DOHH2 (cell line): ENCODE measurements around the gene SLC9A5.

Source experiments
- H3F3A ChIP-seq: fragments of 200-600 bp; sonication (generic), shearing (Covaris generic); 2 replicates; pipeline ENCODE4 v1.6.0; 2016; ENCODE audit warnings: antibody characterized with exemption, mild to moderate bottlenecking; ENCODE audit not compliant: control insufficient read depth, insufficient read depth
- H3K27ac ChIP-seq: fragments of 200-600 bp; sonication (generic); 2 replicates; pipeline ENCODE4 v1.5.1; 2014; ENCODE audit warnings: low read depth, mild to moderate bottlenecking, low read length, moderate library complexity
- H3K27me3 ChIP-seq: fragments of 200-600 bp; sonication (generic); 2 replicates; pipeline ENCODE4 v1.6.1; 2014; ENCODE audit warnings: mild to moderate bottlenecking, low read length, mixed read lengths; ENCODE audit not compliant: control insufficient read depth
- H3K36me3 ChIP-seq: fragments of 200-600 bp; sonication (generic); 2 replicates; pipeline ENCODE4 v1.6.1; 2014; ENCODE audit warnings: mild to moderate bottlenecking, low read length, moderate library complexity, mixed read lengths; ENCODE audit not compliant: control insufficient read depth
- H3K4me1 ChIP-seq: fragments of 200-600 bp; sonication (generic); 2 replicates; pipeline ENCODE4 v1.6.1; 2014; ENCODE audit warnings: mild to moderate bottlenecking, low read length, mixed read lengths; ENCODE audit not compliant: control insufficient read depth
- H3K4me2 ChIP-seq: fragments of 200-600 bp; sonication (generic); 2 replicates; pipeline ENCODE4 v1.6.0; 2014; ENCODE audit warnings: mild to moderate bottlenecking, low read length, moderate library complexity
- H3K4me3 ChIP-seq: fragments of 200-600 bp; sonication (generic); 2 replicates; pipeline ENCODE4 v1.5.1; 2014; ENCODE audit warnings: mild to moderate bottlenecking, low read length, mixed read lengths
- H3K79me2 ChIP-seq: fragments of 200-600 bp; sonication (generic); 2 replicates; pipeline ENCODE4 v1.6.1; 2014; ENCODE audit warnings: mild to moderate bottlenecking, low read length, mixed read lengths; ENCODE audit not compliant: control insufficient read depth
- H3K9me2 ChIP-seq: fragments of 200-600 bp; sonication (generic); replicated peaks from 2 replicates; pipeline ENCODE4 v1.6.1; 2014; ENCODE audit warnings: mild to moderate bottlenecking, low read length, mixed read lengths; ENCODE audit not compliant: control insufficient read depth
- H3K9me3 ChIP-seq: fragments of 200-600 bp; sonication (generic); 2 replicates; pipeline ENCODE4 v1.6.1; 2014; ENCODE audit warnings: antibody characterized with exemption, low read length, mixed read lengths; ENCODE audit not compliant: control insufficient read depth, insufficient read depth
- H4K20me1 ChIP-seq: fragments of 200-600 bp; sonication (generic); 2 replicates; pipeline ENCODE4 v1.6.0; 2014; ENCODE audit warnings: low read depth, mild to moderate bottlenecking, antibody characterized with exemption, low read length, moderate library complexity; ENCODE audit not compliant: control insufficient read depth, insufficient read depth
- CTCF ChIP-seq: fragments of 200-600 bp; sonication (generic); IDR thresholded peaks from one replicate; pipeline ENCODE4 v1.5.1; 2014; ENCODE audit warnings: antibody characterized with exemption, mild to moderate bottlenecking, low read depth, low read length; ENCODE audit not compliant: poor library complexity, severe bottlenecking
- EZH2phosphoT487 ChIP-seq: fragments of 200-600 bp; sonication (generic); IDR thresholded peaks from 2 replicates; pipeline ENCODE4 v1.6.1; 2017; ENCODE audit warnings: borderline replicate concordance, mild to moderate bottlenecking, antibody characterized with exemption, low read length, moderate library complexity, mixed read lengths

Gene SLC9A5

GRCh38 chr16:67298277-67298676 lies 49.5 kb downstream of the SLC9A5 start:
- no peaks in the 10 kb centered on the region for H3K36me3 ChIP-seq
- no peak overlapping the region for H3K27ac ChIP-seq
- no peaks in the 10 kb centered on the region for H3F3A ChIP-seq
- no peaks in the 10 kb centered on the region for H3K79me2 ChIP-seq
- TF ChIP-seq EZH2phosphoT487 (no peak), CTCF (no peak)
- no peaks in the 10 kb centered on the region for H3K9me3 ChIP-seq
- H3K4me2 ChIP-seq: no peak overlapping the region
- no peaks in the 10 kb centered on the region for H3K9me2 ChIP-seq
- no peak overlapping the region for H3K4me3 ChIP-seq
- no peaks in the 10 kb centered on the region; the same call in 1 of the 2 replicates for H4K20me1 ChIP-seq
- peaks cover 36% of the 10 kb centered on the region for H3K27me3 ChIP-seq
- no peaks in the 10 kb centered on the region for H3K4me1 ChIP-seq

DNA sequence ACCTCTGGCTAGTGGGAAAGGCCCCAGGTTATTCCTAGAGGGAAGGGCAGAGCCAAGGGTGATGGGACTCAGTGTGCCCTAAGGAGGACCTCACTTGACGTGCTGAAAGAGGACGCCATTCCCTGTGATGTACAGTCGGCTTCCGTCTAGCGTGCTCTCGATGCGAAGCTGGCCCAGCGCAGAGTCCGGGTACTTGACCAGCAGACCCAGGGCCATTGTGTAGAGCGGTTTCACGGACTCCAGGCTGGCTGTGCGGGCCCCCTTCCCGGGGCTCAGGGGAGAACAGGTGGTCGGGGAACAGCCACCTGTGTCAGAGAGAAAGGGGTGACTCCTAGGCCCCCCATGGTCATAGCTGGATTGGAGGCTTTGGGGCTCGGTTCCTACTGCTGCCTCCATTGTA lies 50.5 kb downstream of the SLC9A5 start:
- TF ChIP-seq EZH2phosphoT487: no peak
- no peak for TF ChIP-seq CTCF

GRCh38 chr16:67301080-67301782 lies 52.5 kb downstream of the SLC9A5 start:
- no peak overlapping the region for H3K27ac ChIP-seq
- H3K4me2 ChIP-seq: no peak overlapping the region
- no peaks in the 10 kb centered on the region for H3K9me2 ChIP-seq
- H3K9me3 ChIP-seq: no peaks in the 10 kb centered on the region
- no peaks in the 10 kb centered on the region for H3K79me2 ChIP-seq
- H3K36me3 ChIP-seq: no peaks in the 10 kb centered on the region
- no peaks in the 10 kb centered on the region for H3K4me1 ChIP-seq
- no peak overlapping the region for H3K4me3 ChIP-seq
- TF ChIP-seq EZH2phosphoT487 (no peak), CTCF (no peak)
- H3K27me3 ChIP-seq: peaks cover 29% of the 10 kb centered on the region
- H4K20me1 ChIP-seq: no peaks in the 10 kb centered on the region; the same call in 1 of the 2 replicates
- no peaks in the 10 kb centered on the region for H3F3A ChIP-seq

More for the DNA sequence above, 50.5 kb downstream of the SLC9A5 start:
- H3K4me2 ChIP-seq: no peak overlapping the region
- no peak overlapping the region for H3K27ac ChIP-seq
- no peaks in the 10 kb centered on the region for H3K9me3 ChIP-seq
- peaks cover 37% of the 10 kb centered on the region for H3K27me3 ChIP-seq
- no peaks in the 10 kb centered on the region; the same call in 1 of the 2 replicates for H4K20me1 ChIP-seq
- no peaks in the 10 kb centered on the region for H3K36me3 ChIP-seq
- no peaks in the 10 kb centered on the region for H3K79me2 ChIP-seq
- H3K4me1 ChIP-seq: no peaks in the 10 kb centered on the region
- H3F3A ChIP-seq: no peaks in the 10 kb centered on the region
- H3K9me2 ChIP-seq: no peaks in the 10 kb centered on the region
- H3K4me3 ChIP-seq: no peak overlapping the region
